CD4-positive, CD25-positive, alpha-beta regulatory T cell (primary cell): ENCODE measurements around the gene RPL27A. TPM values are rescaled to one million over a fixed set of nuclear protein-coding genes. Genes with fewer than 3 reads are reported as not detected.
A peak's percentile ranks its signal among the peaks of the same experiment; 100 is the strongest.

Experiments used
- ATAC-seq, 2 donors: fragments of 150-1000 bp; cut with Tn5 transposase; one replicate each; pipeline ENCODE4 v1.10.0; 2021; ENCODE audit warnings: low read depth in 2 of 2, moderate number of reproducible peaks in 2 of 2, moderate library complexity in 1 of 2
- DNase-seq, 3 donors: peaks; one replicate each; pipeline versions ENCODE4 v3.0.0 to v3.0.0-alpha.2; 2012 to 2022; ENCODE audit warnings: mixed read lengths in 1 of 3
- H3K27ac ChIP-seq: one replicate; pipeline ENCODE4 v1.7.0; 2013; ENCODE audit warnings: mild to moderate bottlenecking, low read length; ENCODE audit not compliant: insufficient read depth, poor library complexity, severe bottlenecking
- H3K27me3 ChIP-seq: one replicate; pipeline ENCODE4 v1.7.0; 2013; ENCODE audit warnings: low read length; ENCODE audit not compliant: control insufficient read depth, insufficient read depth
- H3K36me3 ChIP-seq: one replicate; pipeline ENCODE4 v1.7.0; 2013; ENCODE audit warnings: mild to moderate bottlenecking, low read length, moderate library complexity; ENCODE audit not compliant: control insufficient read depth, insufficient read depth
- H3K4me1 ChIP-seq: 2 replicates; pipeline ENCODE4 v1.7.0; 2013; ENCODE audit warnings: mild to moderate bottlenecking, low read length; ENCODE audit not compliant: insufficient read depth, control insufficient read depth, poor library complexity, severe bottlenecking
- H3K4me3 ChIP-seq: one replicate; pipeline ENCODE4 v1.7.0; 2013; ENCODE audit warnings: low read depth, mild to moderate bottlenecking, low read length, moderate library complexity
- H3K9me3 ChIP-seq, 2 experiments: 1 replicate in 1 of 2; 2 replicates in 1 of 2; pipeline ENCODE4 v1.7.0; 2013; ENCODE audit warnings: low read length in 2 of 2, mild to moderate bottlenecking in 1 of 2, moderate library complexity in 1 of 2; ENCODE audit not compliant: control insufficient read depth in 2 of 2
- H3K27ac Mint-ChIP-seq, 3 donors: one replicate each; pipeline ENCODE4 v1.8.0; 2020 to 2022; ENCODE audit warnings: mild to moderate bottlenecking in 3 of 3, mixed read lengths in 3 of 3, moderate library complexity in 2 of 3
- H3K27me3 Mint-ChIP-seq: one replicate; pipeline ENCODE4 v1.8.0; 2022; ENCODE audit warnings: mild to moderate bottlenecking, mixed read lengths
- H3K36me3 Mint-ChIP-seq: one replicate; pipeline ENCODE4 v1.8.0; 2020; ENCODE audit warnings: mixed read lengths
- H3K4me1 Mint-ChIP-seq, 4 donors: one replicate each; pipeline ENCODE4 v1.8.0; 2020 to 2022; ENCODE audit warnings: mixed read lengths in 4 of 4, mild to moderate bottlenecking in 1 of 4
- H3K4me3 Mint-ChIP-seq, 4 donors: one replicate each; pipeline ENCODE4 v1.8.0; 2020 to 2022; ENCODE audit warnings: mild to moderate bottlenecking in 4 of 4, mixed read lengths in 4 of 4, moderate library complexity in 3 of 4
- H3K9me3 Mint-ChIP-seq, 7 donors: one replicate each; pipeline ENCODE4 v1.8.0; 2020 to 2022; ENCODE audit warnings: mixed read lengths in 7 of 7, mild to moderate bottlenecking in 3 of 7, moderate library complexity in 2 of 7
- polyA plus RNA-seq, 4 donors: library from polyadenylated mRNA; unstranded; fragments of 300-500 nt; fragmentation: Illumina TruSeq; gene quantifications; one replicate each; pipeline ENCODE4 v1.2.3, GENCODE V29; 2021
- total RNA-seq: library from RNA; stranded (reverse); gene quantifications from one replicate; pipeline ENCODE4 v1.2.3, GENCODE V29; 2022

Gene RPL27A
- total and polyA plus RNA-seq, 5 donors from 2014 or later, result 1,139 to 4,268 (median 2,980) TPM

GRCh38 chr11:8642196-8642841 lies 40.3 kb upstream of the RPL27A start:
- no peak overlapping the region for H3K27ac ChIP-seq
- no peak for ATAC-seq
- Mint-ChIP-seq H3K36me3 (peaks cover 48% of the 10 kb centered on the region), H3K27me3 (no peaks in the 10 kb centered on the region), H3K9me3 (peaks cover 0 to 1% (median 0%) of the 10 kb centered on the region in 7 donors), H3K4me3 (no peak overlapping the region), H3K4me1 (no peaks in the 10 kb centered on the region), H3K27ac (no peak overlapping the region)
- no peak for DNase-seq
- peaks cover 76% of the 10 kb centered on the region for H3K36me3 ChIP-seq
- no peaks in the 10 kb centered on the region for H3K4me1 ChIP-seq
- H3K4me3 ChIP-seq, result no peak overlapping the region
- H3K27me3 ChIP-seq, result no peaks in the 10 kb centered on the region
- H3K9me3 ChIP-seq, result no peaks in the 10 kb centered on the region

- Mint-ChIP-seq H3K27me3 (no peaks in the 10 kb centered on the region), H3K4me3 (no peak overlapping the region), H3K27ac (no peak overlapping the region), H3K9me3 (no peaks in the 10 kb centered on the region), H3K36me3 (peaks cover 25% of the 10 kb centered on the region), H3K4me1 (no peaks in the 10 kb centered on the region)
- Histone ChIP-seq H3K4me3 (no peak overlapping the region), H3K27me3 (no peaks in the 10 kb centered on the region), H3K4me1 (no peaks in the 10 kb centered on the region), H3K36me3 (peaks cover 74% of the 10 kb centered on the region), H3K27ac (no peak overlapping the region), H3K9me3 (no peaks in the 10 kb centered on the region)
- no peak for ATAC-seq
- DNase-seq, result no peak
These were observed 35.7 kb upstream of the RPL27A start for GRCh38 chr11:8646873-8647272.

- Histone ChIP-seq H3K27ac (no peak overlapping the region), H3K27me3 (no peaks in the 10 kb centered on the region), H3K9me3 (no peaks in the 10 kb centered on the region), H3K36me3 (peaks cover 63% of the 10 kb centered on the region), H3K4me1 (no peaks in the 10 kb centered on the region), H3K4me3 (no peak overlapping the region)
- H3K36me3 Mint-ChIP-seq, result peaks cover 39% of the 10 kb centered on the region
- no peaks in the 10 kb centered on the region for H3K27me3 Mint-ChIP-seq
- no peak for DNase-seq
- no peak overlapping the region for H3K4me3 Mint-ChIP-seq
- H3K4me1 Mint-ChIP-seq, result peaks cover 2 to 4% (median 3%) of the 10 kb centered on the region in 4 donors
- H3K9me3 Mint-ChIP-seq, result no peaks in the 10 kb centered on the region
- ATAC-seq, result no peak
- H3K27ac Mint-ChIP-seq, result no peak overlapping the region
These were observed 33.2 kb upstream of the RPL27A start for GRCh38 chr11:8649361-8649760.

- Histone ChIP-seq H3K4me1 (no peaks in the 10 kb centered on the region), H3K27ac (no peak overlapping the region), H3K4me3 (no peak overlapping the region), H3K9me3 (no peaks in the 10 kb centered on the region), H3K36me3 (peaks cover 54% of the 10 kb centered on the region), H3K27me3 (no peaks in the 10 kb centered on the region)
- Mint-ChIP-seq H3K9me3 (no peaks in the 10 kb centered on the region), H3K27me3 (no peaks in the 10 kb centered on the region), H3K36me3 (peaks cover 39% of the 10 kb centered on the region), H3K4me3 (no peak overlapping the region), H3K4me1 (peaks cover 2 to 6% (median 5%) of the 10 kb centered on the region in 4 donors), H3K27ac (peak overlapping the region in 1 of 3 donors; percentile 89)
- ATAC-seq (no peak), DNase-seq (no peak)
These were observed 32.1 kb upstream of the RPL27A start for GRCh38 chr11:8650401-8650990.

- H3K4me1 Mint-ChIP-seq, result peaks cover 2 to 6% (median 5%) of the 10 kb centered on the region in 4 donors
- H3K27ac Mint-ChIP-seq, result peak overlapping the region in 1 of 3 donors; percentile 23
- DNase-seq (no peak), ATAC-seq (no peak)
- no peak overlapping the region for H3K4me3 Mint-ChIP-seq
- no peaks in the 10 kb centered on the region for H3K9me3 Mint-ChIP-seq
- Histone ChIP-seq H3K27me3 (no peaks in the 10 kb centered on the region), H3K27ac (no peak overlapping the region), H3K36me3 (peaks cover 39% of the 10 kb centered on the region), H3K4me1 (no peaks in the 10 kb centered on the region), H3K9me3 (no peaks in the 10 kb centered on the region), H3K4me3 (no peak overlapping the region)
- H3K36me3 Mint-ChIP-seq, result peaks cover 38% of the 10 kb centered on the region
- H3K27me3 Mint-ChIP-seq, result no peaks in the 10 kb centered on the region
These were observed 30.5 kb upstream of the RPL27A start for GRCh38 chr11:8652140-8652539.

GRCh38 chr11:8654503-8654902 lies 28.1 kb upstream of the RPL27A start:
- ATAC-seq, result peak in 1 of 2 donors; percentile 57
- Mint-ChIP-seq H3K4me1 (peaks cover 2 to 6% (median 5%) of the 10 kb centered on the region in 4 donors), H3K4me3 (peak overlapping the region in 1 of 4 donors; percentile 1), H3K27me3 (no peaks in the 10 kb centered on the region), H3K9me3 (no peaks in the 10 kb centered on the region), H3K27ac (peak overlapping the region; percentile 0 to 78 (median 76)), H3K36me3 (peaks cover 30% of the 10 kb centered on the region)
- DNase-seq, result peak in 1 of 3 donors; percentile 74
- H3K36me3 ChIP-seq, result peaks cover 20% of the 10 kb centered on the region
- H3K9me3 ChIP-seq, result no peaks in the 10 kb centered on the region
- H3K4me3 ChIP-seq, result no peak overlapping the region
- no peaks in the 10 kb centered on the region for H3K4me1 ChIP-seq
- H3K27me3 ChIP-seq, result no peaks in the 10 kb centered on the region
- H3K27ac ChIP-seq, result no peak overlapping the region

GRCh38 chr11:8656291-8656690 lies 26.3 kb upstream of the RPL27A start:
- H3K4me1 Mint-ChIP-seq, result peaks cover 2 to 11% (median 6%) of the 10 kb centered on the region in 4 donors
- Histone ChIP-seq H3K27ac (no peak overlapping the region), H3K4me1 (no peaks in the 10 kb centered on the region), H3K27me3 (no peaks in the 10 kb centered on the region), H3K9me3 (no peaks in the 10 kb centered on the region), H3K36me3 (peaks cover 7% of the 10 kb centered on the region), H3K4me3 (no peak overlapping the region)
- ATAC-seq (no peak), DNase-seq (no peak)
- no peaks in the 10 kb centered on the region for H3K9me3 Mint-ChIP-seq
- peaks cover 31% of the 10 kb centered on the region for H3K36me3 Mint-ChIP-seq
- no peaks in the 10 kb centered on the region for H3K27me3 Mint-ChIP-seq
- peak overlapping the region in 1 of 3 donors; percentile 86 for H3K27ac Mint-ChIP-seq
- H3K4me3 Mint-ChIP-seq, result no peak overlapping the region
